Pericardium fibroblast (primary cell): ENCODE data around the gene NSD1. TPM values are rescaled to one million over a fixed set of nuclear protein-coding genes. Genes with fewer than 3 reads are reported as not detected.

Experiments used
- total RNA-seq: library from RNA; depleted of rRNA; stranded (reverse); fragments of >200 nt; gene quantifications from 2 replicates; pipeline ENCODE4 v1.2.3, GENCODE V29; 2015

Gene NSD1
- 17.3 and 19.3 TPM in 2 replicates for total RNA-seq

GRCh38 chr5:177133096-177133852 lies at the start of gene NSD1:
Gene NSD1 (plus strand): TSS chr5:177133773. CDS start chr5:177135104, 1,331 bp downstream.

GRCh38 chr5:177086654-177087397 lies 46.7 kb upstream of the NSD1 start, which contains the start of gene FGFR4:
Gene FGFR4 (plus strand): TSS chr5:177086915. CDS start chr5:177089603, 2,688 bp downstream.

GRCh38 chr5:177303121-177303924 lies 169.8 kb downstream of the NSD1 start, which contains the start of the genes PRELID1 and RAB24:
Gene PRELID1 (plus strand): TSS chr5:177303799. CDS start chr5:177303986, 187 bp downstream.
Gene RAB24 (minus strand): TSS chr5:177303719. CDS start chr5:177303288, 431 bp downstream.

GRCh38 chr5:177311723-177312648 lies 178.4 kb downstream of the NSD1 start, which contains the start of gene MXD3:
Gene MXD3 (minus strand): TSS chr5:177311898. CDS start chr5:177311830, 68 bp downstream.

Other genes with a start within 250 kb of the NSD1 start
- not detected in 2 replicates for gene HK3, start 234.4 kb upstream of the NSD1 start, total RNA-seq
- 20.3 and 20.9 TPM in 2 replicates for gene UIMC1, start 127.0 kb upstream of the NSD1 start, total RNA-seq
- 13.4 and 16.9 TPM in 2 replicates for gene ZNF346, start 111.1 kb upstream of the NSD1 start, total RNA-seq
- 1.2 and 5.4 TPM in 2 replicates for gene FGFR4, start 46.9 kb upstream of the NSD1 start, total RNA-seq
- 26.6 and 28.8 TPM in 2 replicates for gene RAB24, start 169.9 kb downstream of the NSD1 start, total RNA-seq
- gene PRELID1, start 170.0 kb downstream of the NSD1 start, total RNA-seq, result 85.7 and 98.8 TPM in 2 replicates
- 3.4 and 7.7 TPM in 2 replicates for gene MXD3, start 178.1 kb downstream of the NSD1 start, total RNA-seq
- 195 and 277 TPM in 2 replicates for gene LMAN2, start 217.9 kb downstream of the NSD1 start, total RNA-seq
- 12.9 and 16.6 TPM in 2 replicates for gene RGS14, start 224.2 kb downstream of the NSD1 start, total RNA-seq